Lower lobe of right lung (tissue), 2 donors: ENCODE data around the gene RADX. TPM values are rescaled to one million over a fixed set of nuclear protein-coding genes. Genes with fewer than 3 reads are reported as not detected.
A peak's percentile ranks its signal among the peaks of the same experiment; 100 is the strongest.

Experiments used
- ATAC-seq, 2 donors: fragments of 200-7000 bp; cut with Tn5 transposase; one replicate each; pipeline ENCODE4 v1.9.1; 2020 to 2022; ENCODE audit warnings: mild to moderate bottlenecking in 2 of 2, moderate library complexity in 2 of 2
- DNase-seq: peaks from one replicate; pipeline ENCODE4 v3.0.0-alpha.2; 2020
- H3K27ac ChIP-seq: fragments of 200-600 bp; one replicate; pipeline ENCODE4 v1.8.0; 2022
- H3K27me3 ChIP-seq: fragments of 200-600 bp; one replicate; pipeline ENCODE4 v1.8.0; 2022; ENCODE audit warnings: low read depth
- H3K36me3 ChIP-seq: fragments of 200-600 bp; one replicate; pipeline ENCODE4 v1.8.0; 2022; ENCODE audit warnings: mild to moderate bottlenecking
- H3K4me1 ChIP-seq: fragments of 200-600 bp; one replicate; pipeline ENCODE4 v1.8.0; 2022
- H3K4me3 ChIP-seq: fragments of 200-600 bp; one replicate; pipeline ENCODE4 v1.8.0; 2022; ENCODE audit warnings: mild to moderate bottlenecking
- H3K9me3 ChIP-seq: fragments of 200-600 bp; one replicate; pipeline ENCODE4 v1.8.0; 2022
- CTCF ChIP-seq: fragments of 200-600 bp; IDR thresholded peaks from one replicate; pipeline ENCODE4 v1.8.0; 2022; ENCODE audit warnings: antibody characterized with exemption, mild to moderate bottlenecking
- intact Hi-C: fragments of 100-400 bp; cut with DNase I; formaldehyde crosslinking; loops from one replicate; pipeline ENCODE4 v1.11.0; 2022
- microRNA-seq: library from miRNA; unstranded; fragments of <30 nt; microRNA quantifications from one replicate; pipeline ENCODE4 v1.2.0, GENCODE V29; 2020; ENCODE audit warnings: borderline number of aligned reads
- total RNA-seq: library from RNA; stranded (reverse); fragmentation: NEBNext Ultra II Directional; extraction: Animal tissue kit (Norgen Biotek cat#: 25700); gene quantifications from one replicate; pipeline ENCODE4 v1.2.1, GENCODE V29; 2021
- donor health status: DM: no; HTN: yes; CAD: no; lungs with severe emphysema.

The RADX gene
- total RNA-seq, 1 donor from 2014 or later, result 3.7 TPM

GRCh38 chrX:106718709-106719108 lies 106.9 kb downstream of the RADX start:
- ATAC-seq (no peak), DNase-seq (no peak)
- Histone ChIP-seq H3K36me3 (no peaks in the 10 kb centered on the region), H3K4me1 (no peaks in the 10 kb centered on the region), H3K9me3 (no peaks in the 10 kb centered on the region), H3K27me3 (no peaks in the 10 kb centered on the region), H3K4me3 (no peak overlapping the region), H3K27ac (no peak overlapping the region)
- no peak for TF ChIP-seq CTCF
- intact Hi-C loops, result no loop called here

- Histone ChIP-seq H3K27me3 (no peaks in the 10 kb centered on the region), H3K9me3 (no peaks in the 10 kb centered on the region), H3K36me3 (no peaks in the 10 kb centered on the region), H3K27ac (no peak overlapping the region), H3K4me3 (peak overlapping the region; percentile 54), H3K4me1 (no peaks in the 10 kb centered on the region)
- ATAC-seq (peak in 1 of 2 donors; percentile 20), DNase-seq (no peak)
- intact Hi-C loops, result no loop called here
- no peak for TF ChIP-seq CTCF
Measured at GRCh38 chrX:106725931-106726330, 114.2 kb downstream of the RADX start.

- peak; percentile 68 for DNase-seq
- Histone ChIP-seq H3K36me3 (no peaks in the 10 kb centered on the region), H3K27me3 (no peaks in the 10 kb centered on the region), H3K4me3 (peak within 1 kb of the TSS; percentile 54), H3K4me1 (no peaks in the 10 kb centered on the region), H3K9me3 (no peaks in the 10 kb centered on the region), H3K27ac (peak within 1 kb of the TSS; percentile 71)
- ATAC-seq, result peak; percentile 89 to 93
- intact Hi-C loops, result no loop called here
- TF ChIP-seq CTCF, result no peak
Measured at GRCh38 chrX:106726485-106727437, 115.0 kb downstream of the RADX start, which contains the start of gene RNF128. Gene RNF128 (plus strand): TSS chrX:106726701. CDS start chrX:106726914, 213 bp downstream.

- peak overlapping the region; percentile 56 for H3K27ac ChIP-seq
- peak in 1 of 2 donors; percentile 45 for ATAC-seq
- no peaks in the 10 kb centered on the region for H3K4me1 ChIP-seq
- no peaks in the 10 kb centered on the region for H3K36me3 ChIP-seq
- DNase-seq, result no peak
- H3K27me3 ChIP-seq, result no peaks in the 10 kb centered on the region
- TF ChIP-seq CTCF, result no peak
- peak overlapping the region; percentile 9 for H3K4me3 ChIP-seq
- intact Hi-C loops, result no loop called here
- no peaks in the 10 kb centered on the region for H3K9me3 ChIP-seq
Measured at GRCh38 chrX:106728337-106728736, 116.6 kb downstream of the RADX start.

Small RNAs within 50 kb of the gene (microRNA-seq; reads per million reads assigned to microRNA genes)
- not detected for gene MIR548AN

Other genes with a start within 250 kb of the RADX start
- 15.4 TPM for gene RNF128, start 114.7 kb downstream of the RADX start, total RNA-seq
- 7.4 TPM for gene TBC1D8B, start 190.7 kb downstream of the RADX start, total RNA-seq